Muscle of back (tissue), 10 donors: ENCODE data around the gene CKAP2. TPM values are rescaled to one million over a fixed set of nuclear protein-coding genes. Genes with fewer than 3 reads are reported as not detected.

ENCODE experiments used
- polyA plus RNA-seq, 10 donors: library from polyadenylated mRNA; unstranded; fragments of 120-200 nt; gene quantifications; one replicate each; pipeline ENCODE4 v1.2.1, GENCODE V29; 2013; ENCODE audit not compliant: insufficient read length in 10 of 10

Gene CKAP2
- polyA plus RNA-seq, 10 donors = 30.2 to 50.6 (median 39.0) TPM

Other genes starting within 250 kb of the CKAP2 start
- 10 to 100 TPM; 16.7 to 25.3 (median 20.8) TPM for gene THSD1, start 49.3 kb upstream of the CKAP2 start, polyA plus RNA-seq
- 10 to 100 TPM; 37.2 to 68.0 (median 50.0) TPM for gene VPS36, start 4.8 kb upstream of the CKAP2 start, polyA plus RNA-seq
- gene HNRNPA1L2, start 187.0 kb downstream of the CKAP2 start, polyA plus RNA-seq = 10 to 100 TPM in 7 of 10 donors, 1 to 10 TPM in 3; 8.3 to 14.5 (median 10.5) TPM
- 10 to 100 TPM; 36.4 to 44.6 (median 39.9) TPM for gene SUGT1, start 197.4 kb downstream of the CKAP2 start, polyA plus RNA-seq